Choroid plexus epithelial cell (primary cell): Measurements from ENCODE around the gene PPP1CC.
A peak's percentile ranks its signal among the peaks of the same experiment; 100 is the strongest.

Experiments used
- DNase-seq: peaks from one replicate; pipeline ENCODE4 v3.0.0-alpha.2; 2010; ENCODE audit warnings: low read depth
- H3K4me3 ChIP-seq: 2 replicates; pipeline ENCODE4 v1.5.1; 2011; ENCODE audit warnings: low read depth, mild to moderate bottlenecking, control low read depth, low read length, moderate library complexity
- CTCF ChIP-seq: conservative IDR thresholded peaks from 2 replicates; pipeline ENCODE4 v1.5.1; 2011; ENCODE audit warnings: low read depth, mild to moderate bottlenecking, control low read depth, inconsistent platforms, low read length, moderate library complexity

Gene PPP1CC

GRCh38 chr12:110698171-110698902 lies 44.4 kb downstream of the PPP1CC start:
- DNase-seq = peak; percentile 95
- peak overlapping the region; percentile 9 for H3K4me3 ChIP-seq

GRCh38 chr12:110697236-110697635 lies 45.5 kb downstream of the PPP1CC start:
- no peak for TF ChIP-seq CTCF
- DNase-seq = no peak

More at GRCh38 chr12:110698171-110698902, 44.4 kb downstream of the PPP1CC start:
- TF ChIP-seq CTCF = peak; percentile 91

GRCh38 chr12:110696283-110696682 lies 46.4 kb downstream of the PPP1CC start:
- no peak for TF ChIP-seq CTCF
- no peak overlapping the region for H3K4me3 ChIP-seq
- no peak for DNase-seq

More at GRCh38 chr12:110697236-110697635, 45.5 kb downstream of the PPP1CC start:
- H3K4me3 ChIP-seq = no peak overlapping the region

GRCh38 chr12:110694330-110694901 lies 48.3 kb downstream of the PPP1CC start:
- TF ChIP-seq CTCF = no peak
- H3K4me3 ChIP-seq = no peak overlapping the region
- DNase-seq = no peak

- peak; percentile 61 for DNase-seq
- no peak for TF ChIP-seq CTCF
- no peak overlapping the region for H3K4me3 ChIP-seq
Observed at GRCh38 chr12:110693731-110694130, 49.0 kb downstream of the PPP1CC start.

GRCh38 chr12:110690127-110690430 lies 52.6 kb downstream of the PPP1CC start:
- no peak for TF ChIP-seq CTCF
- DNase-seq = no peak
- H3K4me3 ChIP-seq = no peak overlapping the region
